SU-DHL-6 (cell line): ENCODE measurements around the gene HIPK3.

ENCODE experiments used
- CTCF ChIP-seq: fragments of 200-600 bp; sonication (generic); IDR thresholded peaks from one replicate; pipeline ENCODE4 v1.5.1; 2017; ENCODE audit warnings: antibody characterized with exemption, mild to moderate bottlenecking, low read length, moderate library complexity; ENCODE audit not compliant: insufficient read depth, poor library complexity, severe bottlenecking
- EZH2phosphoT487 ChIP-seq: fragments of 200-600 bp; sonication (generic), shearing (Covaris generic); conservative IDR thresholded peaks from 2 replicates; pipeline ENCODE4 v1.6.1; 2018; ENCODE audit warnings: mild to moderate bottlenecking, antibody characterized with exemption, low read length, moderate library complexity, mixed read lengths

GRCh38 chr11:33257897-33258630 lies 883 bp downstream of the HIPK3 start:
- no peak for TF ChIP-seq CTCF
- TF ChIP-seq EZH2phosphoT487, result no peak
